ENCODE results near the gene GRM1. TPM values are rescaled to one million over a fixed set of nuclear protein-coding genes. Genes with fewer than 3 reads are reported as not detected.

The GRM1 gene
- total and polyA plus RNA-seq, 9 of the 15 experiments (the other 6 are each of a cell fraction or from before 2014, with no cell fraction given), result not detected

DNA sequence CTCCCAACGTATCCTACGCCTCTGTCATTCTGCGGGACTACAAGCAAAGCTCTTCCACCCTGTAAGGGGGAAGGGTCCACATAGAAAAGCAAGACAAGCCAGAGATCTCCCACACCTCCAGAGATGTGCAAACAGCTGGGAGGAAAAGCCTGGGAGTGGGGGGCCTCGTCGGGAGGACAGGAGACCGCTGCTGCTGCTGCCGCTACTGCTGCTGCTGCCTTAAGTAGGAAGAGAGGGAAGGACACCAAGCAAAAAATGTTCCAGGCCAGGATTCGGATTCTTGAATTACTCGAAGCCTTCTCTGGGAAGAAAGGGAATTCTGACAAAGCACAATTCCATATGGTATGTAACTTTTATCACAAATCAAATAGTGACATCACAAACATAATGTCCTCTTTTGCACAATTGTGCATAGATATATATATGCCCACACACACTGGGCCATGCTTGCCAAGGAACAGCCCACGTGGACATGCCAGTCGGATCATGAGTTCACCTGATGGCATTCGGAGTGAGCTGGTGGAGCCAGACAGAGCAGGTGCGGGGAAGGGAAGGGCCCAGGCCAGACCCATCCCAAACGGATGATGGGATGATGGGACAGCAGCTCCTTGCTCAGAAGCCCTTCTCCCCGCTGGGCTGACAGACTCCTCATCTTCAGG, 406.0 kb downstream of the GRM1 start:
- Histone ChIP-seq H3K4me1 (replicated peaks in 1 of 2; ENCODE audit: control insufficient read depth in 2 of 2, insufficient read depth in 2 of 2, low read length in 2 of 2) (peaks cover 0 to 8% of the 10 kb centered on the region in 2 experiments; a peak in 1 of 5 replicates), H4K20me1 (replicated peaks; ENCODE audit: control insufficient read depth, insufficient read depth, low read length) (no peaks in the 10 kb centered on the region), H3K36me3 (ENCODE audit: control insufficient read depth, insufficient read depth, low read length) (no peaks in the 10 kb centered on the region), H3K27ac (ENCODE audit: extremely low read depth, low read depth, low read length) (no peak overlapping the region), H3K4me3 (no peak overlapping the region), H3K9me1 (ENCODE audit: control insufficient read depth, insufficient read depth, low read length) (no peaks in the 10 kb centered on the region), H3K9ac (ENCODE audit: insufficient read depth in 1 of 2, low read depth in 2 of 2, low read length in 2 of 2) (no peak overlapping the region), H2AFZ (ENCODE audit: low read depth, low read length) (no peak overlapping the region; the same call in 1 of the 2 replicates), H3K4me2 (ENCODE audit: insufficient read depth, low read length) (no peak overlapping the region; the same call in 1 of the 2 replicates), H3K27me3 (ENCODE audit: control insufficient read depth in 2 of 2, insufficient read depth in 2 of 2, low read length in 2 of 2) (peaks cover 8 to 17% of the 10 kb centered on the region in 2 experiments; a peak in 3 of 5 replicates), H3K79me2 (ENCODE audit: control insufficient read depth, insufficient read depth, low read length) (no peaks in the 10 kb centered on the region), H3K9me3 (replicated peaks; ENCODE audit: control insufficient read depth, insufficient read depth, low read depth, low read length) (no peaks in the 10 kb centered on the region)
- no peak for TF ChIP-seq MTF1 (CRISPR knock-in tag; IDR thresholded peaks at IDR 0.05; ENCODE audit: borderline replicate concordance)
- TF ChIP-seq ZNF282 (CRISPR knock-in tag; IDR thresholded peaks at IDR 0.05), result no peak
- TF ChIP-seq PRPF4 (IDR thresholded peaks at IDR 0.05; ENCODE audit: insufficient read depth, low read depth, low read length, poor library complexity, severe bottlenecking), result no peak
- TF ChIP-seq HNRNPUL1 (IDR thresholded peaks at IDR 0.05; ENCODE audit: low read length), result no peak
- TF ChIP-seq ZNF384 (IDR thresholded peaks at IDR 0.05; ENCODE audit: low read depth, low read length), result no peak
- no peak for TF ChIP-seq SRSF9 (IDR thresholded peaks at IDR 0.05; ENCODE audit: borderline replicate concordance, low read depth, low read length)
- WGBS (ENCODE audit: insufficient coverage, low coverage, missing lambda C conversion rate), result 1% methylated on average over 15 of the region's 15 CpGs
- no peak for FAIRE-seq
- in situ Hi-C loops (cut with MboI) (no loop called here), intact Hi-C loops (cut with micrococcal nuclease) (no loop called here)
- no TSS peak for BruUV-seq (replicated peaks)
- no peak for ATAC-seq
- DNase-seq (ENCODE audit: extremely low read depth in 1 of 4, low spot score in 3 of 4), result no peak
- POLR2A ChIA-PET, result interaction anchor here (1.0 to 1.2 kb wide), 2 partner anchors 9 to 13 kb away, joined by 3 to 4 read pairs; no protein-coding TSS in a partner anchor
- CTCF ChIA-PET (ENCODE audit: low intra/inter-chr PET ratio), result no interaction called here
